Testis (tissue), 2 donors: ENCODE data around the gene ERC2.

Experiments used
- POLR2A ChIP-seq: fragments of 450-650 bp; IDR thresholded peaks from one replicate; pipeline ENCODE4 v1.6.1; 2017; ENCODE audit warnings: antibody characterized with exemption, mild to moderate bottlenecking, moderate library complexity
- TF ChIP-seq, protein P1 (sequence below), 3 experiments: fragments of 450-650 bp in 2 of 3; fragments of 200-600 bp in 1 of 3; sonication (generic) in 1 of 3; IDR thresholded peaks; one replicate each; pipeline ENCODE4 v1.5.1; 2016 to 2019; ENCODE audit warnings: antibody characterized with exemption in 3 of 3, mild to moderate bottlenecking in 2 of 3, moderate library complexity in 1 of 3

DNA sequence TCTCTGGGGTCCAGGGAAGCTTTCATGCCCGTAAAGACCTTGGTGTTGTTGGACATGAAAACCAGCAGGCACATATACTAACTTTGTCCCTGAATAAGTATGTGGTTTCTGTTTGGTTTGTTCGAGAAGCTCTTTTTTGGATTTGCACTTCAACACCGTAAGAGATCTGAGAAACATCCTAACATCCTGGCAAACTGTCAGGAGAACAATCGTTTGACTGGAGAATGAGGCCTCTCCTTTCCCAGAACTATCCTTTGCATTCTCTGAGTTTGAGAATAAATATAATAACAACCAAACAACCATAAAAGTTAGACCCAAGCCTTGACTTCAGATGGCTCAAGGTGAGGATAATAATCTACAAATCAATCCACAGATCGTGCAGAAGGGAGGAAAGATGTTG, 750.8 kb downstream of the ERC2 start:
- TF ChIP-seq, protein P1, sequence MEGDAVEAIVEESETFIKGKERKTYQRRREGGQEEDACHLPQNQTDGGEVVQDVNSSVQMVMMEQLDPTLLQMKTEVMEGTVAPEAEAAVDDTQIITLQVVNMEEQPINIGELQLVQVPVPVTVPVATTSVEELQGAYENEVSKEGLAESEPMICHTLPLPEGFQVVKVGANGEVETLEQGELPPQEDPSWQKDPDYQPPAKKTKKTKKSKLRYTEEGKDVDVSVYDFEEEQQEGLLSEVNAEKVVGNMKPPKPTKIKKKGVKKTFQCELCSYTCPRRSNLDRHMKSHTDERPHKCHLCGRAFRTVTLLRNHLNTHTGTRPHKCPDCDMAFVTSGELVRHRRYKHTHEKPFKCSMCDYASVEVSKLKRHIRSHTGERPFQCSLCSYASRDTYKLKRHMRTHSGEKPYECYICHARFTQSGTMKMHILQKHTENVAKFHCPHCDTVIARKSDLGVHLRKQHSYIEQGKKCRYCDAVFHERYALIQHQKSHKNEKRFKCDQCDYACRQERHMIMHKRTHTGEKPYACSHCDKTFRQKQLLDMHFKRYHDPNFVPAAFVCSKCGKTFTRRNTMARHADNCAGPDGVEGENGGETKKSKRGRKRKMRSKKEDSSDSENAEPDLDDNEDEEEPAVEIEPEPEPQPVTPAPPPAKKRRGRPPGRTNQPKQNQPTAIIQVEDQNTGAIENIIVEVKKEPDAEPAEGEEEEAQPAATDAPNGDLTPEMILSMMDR (IDR thresholded peaks at IDR 0.05), result no peak
- TF ChIP-seq POLR2A, result no peak
